GM12874 (cell line): Measurements from ENCODE around the gene TBK1.

ENCODE experiments used
- CTCF ChIP-seq: IDR thresholded peaks from 2 replicates; pipeline ENCODE4 v1.5.1; 2011; ENCODE audit warnings: low read depth, mild to moderate bottlenecking, control low read depth, low read length, moderate library complexity; ENCODE audit not compliant: insufficient read depth

TBK1 gene

GRCh38 chr12:64534672-64535199, 82.8 kb downstream of the TBK1 start:
- no peak for TF ChIP-seq CTCF

- no peak for TF ChIP-seq CTCF
Measured at GRCh38 chr12:64538121-64538520, 86.2 kb downstream of the TBK1 start.

DNA sequence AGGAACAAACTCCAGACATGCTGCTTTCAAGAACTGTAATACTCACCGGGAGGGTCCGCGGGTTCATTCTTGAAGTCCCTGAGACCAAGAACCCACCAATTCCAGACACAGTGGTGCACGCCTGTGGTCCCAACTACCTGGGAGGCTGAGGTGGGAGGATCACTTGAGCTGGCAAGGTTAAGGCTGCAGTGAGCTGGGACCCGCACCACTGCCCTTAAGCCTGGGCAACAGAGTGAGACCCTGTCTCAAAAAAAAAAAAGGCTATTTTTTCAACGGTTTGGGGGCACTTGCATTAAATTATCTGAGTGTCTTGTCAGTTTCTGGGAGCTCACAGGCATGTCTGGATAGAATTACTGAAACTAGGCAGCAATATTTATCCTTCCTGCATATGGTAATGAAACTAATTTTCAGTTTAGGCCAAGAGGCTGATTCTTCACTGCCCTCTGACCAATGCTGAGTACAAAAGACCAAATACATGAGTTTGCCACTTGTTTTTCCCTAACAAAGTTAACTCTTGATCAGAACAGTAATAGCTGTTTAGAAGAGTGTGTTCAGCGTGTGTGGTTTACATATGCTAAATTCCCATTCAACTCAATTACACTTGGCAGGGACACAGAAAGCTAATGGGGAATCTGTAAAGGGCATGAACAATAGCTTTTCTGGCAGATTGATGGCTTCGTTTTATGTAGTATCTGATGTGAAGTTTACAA, 92.6 kb downstream of the TBK1 start:
- TF ChIP-seq CTCF = no peak

- TF ChIP-seq CTCF = no peak
Measured at GRCh38 chr12:64545081-64545382, 93.1 kb downstream of the TBK1 start.

DNA sequence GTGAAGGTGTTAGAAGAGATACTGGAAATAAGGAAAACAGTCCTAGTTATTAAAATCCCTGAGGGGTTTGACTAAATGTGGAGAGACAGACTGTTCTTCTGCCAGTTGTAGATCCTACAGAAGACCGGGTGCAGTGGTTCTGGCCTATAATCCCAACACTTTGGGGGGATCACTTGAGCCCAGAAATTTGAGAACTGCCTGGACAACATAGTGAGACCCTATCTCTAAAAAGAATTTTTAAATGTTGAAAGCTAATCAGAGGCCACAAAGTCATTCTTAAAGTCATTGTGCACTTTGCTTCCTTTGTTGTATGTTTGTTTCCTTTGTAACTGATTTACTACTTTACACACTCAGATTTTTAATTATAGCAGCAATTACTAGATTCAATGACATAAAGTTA, 97.2 kb downstream of the TBK1 start:
- TF ChIP-seq CTCF = no peak

DNA sequence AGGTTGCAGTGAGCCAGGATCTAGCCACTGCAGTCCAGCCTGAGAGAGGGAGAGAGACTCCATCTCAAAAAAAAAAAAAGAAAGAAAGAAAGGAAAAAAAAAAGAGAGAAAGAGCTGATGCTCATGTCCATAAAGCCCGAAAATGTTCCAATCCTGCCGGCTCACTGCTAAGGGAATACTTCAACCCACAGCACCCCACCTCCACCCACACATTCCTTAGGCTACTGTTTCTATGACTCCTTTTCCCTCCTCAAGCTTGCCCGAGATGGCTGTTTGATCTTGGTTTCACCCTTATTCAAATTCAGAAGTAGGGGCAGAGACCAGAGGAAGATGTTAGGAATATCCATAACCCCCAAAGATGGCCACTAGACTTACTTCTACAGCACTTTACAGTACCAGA, 98.8 kb downstream of the TBK1 start:
- no peak for TF ChIP-seq CTCF

- no peak for TF ChIP-seq CTCF
Measured at GRCh38 chr12:64551676-64552075, 99.8 kb downstream of the TBK1 start.
